Tibial nerve (tissue), 4 donors: ENCODE measurements around the gene ABCA10. TPM values are rescaled to one million over a fixed set of nuclear protein-coding genes. Genes with fewer than 3 reads are reported as not detected.

ENCODE experiments used
- DNase-seq, 2 donors: peaks; one replicate each; pipeline ENCODE4 v3.0.0-alpha.2; 2019; ENCODE audit warnings: low spot score in 2 of 2
- H3K27ac ChIP-seq, 4 donors: fragments of 200-600 bp; sonication (generic) in 3 of 4; one replicate each; pipeline ENCODE4 v1.5.1; 2017 to 2019; ENCODE audit warnings: mild to moderate bottlenecking in 1 of 4
- H3K27me3 ChIP-seq, 2 donors: fragments of 200-600 bp; sonication (generic) in 1 of 2; one replicate each; pipeline versions ENCODE4 v1.5.1 to v1.6.0; 2017 to 2019
- H3K36me3 ChIP-seq, 3 donors: fragments of 200-600 bp; sonication (generic); one replicate each; pipeline ENCODE4 v1.5.1; 2018 to 2019
- H3K4me1 ChIP-seq, 4 donors: fragments of 200-600 bp; sonication (generic) in 3 of 4; one replicate each; pipeline ENCODE4 v1.5.1; 2017 to 2019
- H3K4me3 ChIP-seq, 4 donors: fragments of 200-600 bp; sonication (generic) in 3 of 4; one replicate each; pipeline ENCODE4 v1.5.1; 2017 to 2019; ENCODE audit warnings: mild to moderate bottlenecking in 1 of 4, moderate library complexity in 1 of 4
- H3K9me3 ChIP-seq, 4 donors: fragments of 200-600 bp; sonication (generic) in 3 of 4; one replicate each; pipeline ENCODE4 v1.5.1; 2017 to 2019
- CTCF ChIP-seq, 5 experiments: fragments of 200-600 bp in 3 of 5; fragments of 450-650 bp in 2 of 5; sonication (generic) in 3 of 5; IDR thresholded peaks; one replicate each; pipeline ENCODE4 v1.5.1; 2016 to 2019; ENCODE audit warnings: antibody characterized with exemption in 5 of 5, mild to moderate bottlenecking in 3 of 5, moderate library complexity in 2 of 5
- EP300 ChIP-seq, 2 donors: sonication (generic); formaldehyde crosslinking; IDR thresholded peaks; one replicate each; pipeline ENCODE4 v1.6.1; 2017; ENCODE audit warnings: antibody characterized with exemption in 2 of 2, mild to moderate bottlenecking in 1 of 2
- POLR2A ChIP-seq, 2 donors: fragments of 450-650 bp; IDR thresholded peaks; one replicate each; pipeline ENCODE4 v1.6.1; 2017; ENCODE audit warnings: antibody characterized with exemption in 2 of 2, mild to moderate bottlenecking in 2 of 2, moderate library complexity in 2 of 2
- WGBS, 2 donors: methylation state at CpG; one replicate each; pipeline ENCODE4 v1.1.5; 2018; 5-methylcytosine and 5-hydroxymethylcytosine counted together
- total RNA-seq, 4 donors: library from RNA; depleted of rRNA; stranded (reverse); fragments of >200 nt; gene quantifications; one replicate each; pipeline ENCODE4 v1.1.0, GENCODE V29; 2016

The ABCA10 gene
- total RNA-seq, 4 donors from 2014 or later: 61.0 to 110 (median 89.9) TPM

DNA sequence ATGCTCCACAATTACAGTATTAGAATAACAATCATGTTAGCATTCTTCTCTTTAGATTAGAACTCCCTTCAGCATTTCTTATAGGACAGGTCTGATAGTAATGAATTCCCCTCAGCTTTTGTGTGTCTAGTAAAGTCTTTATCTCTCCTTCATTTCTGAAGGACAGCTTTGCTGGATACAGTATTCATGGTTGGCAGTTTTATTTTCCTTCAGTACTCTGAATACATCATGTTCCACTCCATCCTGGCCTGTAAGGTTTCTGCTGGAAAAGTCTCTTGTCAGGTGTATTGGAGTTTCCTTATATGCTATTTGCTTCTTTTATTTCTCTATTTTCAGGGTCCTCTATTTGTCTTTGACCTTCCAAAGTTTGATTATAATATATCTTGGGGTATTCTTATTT is 4.0 kb upstream of the ABCA10 start:
- Histone ChIP-seq H3K4me1 (peaks cover 0 to 37% (median 3%) of the 10 kb centered on the region in 4 donors), H3K9me3 (peaks cover 0 to 35% (median 2%) of the 10 kb centered on the region in 4 donors), H3K36me3 (no peaks in the 10 kb centered on the region), H3K27ac (no peak overlapping the region), H3K27me3 (no peaks in the 10 kb centered on the region), H3K4me3 (no peak overlapping the region)
- no peak for TF ChIP-seq EP300 (IDR thresholded peaks at IDR 0.05)
- no peak for TF ChIP-seq CTCF (IDR thresholded peaks at IDR 0.05)
- TF ChIP-seq POLR2A (IDR thresholded peaks at IDR 0.05): no peak
- DNase-seq: no peak

DNA sequence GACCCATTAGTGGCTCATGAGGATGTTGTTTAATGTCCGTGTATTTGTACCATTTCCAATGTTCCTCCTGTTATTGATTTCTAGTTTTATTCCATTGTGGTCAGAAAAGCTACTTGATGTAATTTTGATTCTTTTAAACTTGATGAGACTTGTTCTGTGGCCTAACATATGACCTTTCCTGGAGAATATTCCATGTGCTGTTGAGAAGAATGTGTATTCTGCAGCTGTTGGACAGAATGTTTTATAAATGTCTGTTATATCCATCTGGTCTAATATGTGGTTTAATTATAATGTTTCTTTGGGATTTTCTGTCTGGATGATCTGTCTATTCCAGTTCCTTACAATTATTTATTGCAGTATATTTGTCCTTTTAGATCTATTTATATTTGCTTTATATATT is 2.9 kb upstream of the ABCA10 start:
- TF ChIP-seq EP300 (IDR thresholded peaks at IDR 0.05) (no peak), CTCF (IDR thresholded peaks at IDR 0.05) (no peak), POLR2A (IDR thresholded peaks at IDR 0.05) (no peak)
- Histone ChIP-seq H3K27ac (no peak overlapping the region), H3K4me3 (no peak overlapping the region), H3K36me3 (no peaks in the 10 kb centered on the region), H3K4me1 (peaks cover 0 to 34% (median 3%) of the 10 kb centered on the region in 4 donors), H3K27me3 (no peaks in the 10 kb centered on the region), H3K9me3 (peaks cover 0 to 35% (median 2%) of the 10 kb centered on the region in 4 donors)
- WGBS, 2 donors: 58 to 68% methylated on average over 1 of the region's 1 CpG
- DNase-seq: no peak

DNA sequence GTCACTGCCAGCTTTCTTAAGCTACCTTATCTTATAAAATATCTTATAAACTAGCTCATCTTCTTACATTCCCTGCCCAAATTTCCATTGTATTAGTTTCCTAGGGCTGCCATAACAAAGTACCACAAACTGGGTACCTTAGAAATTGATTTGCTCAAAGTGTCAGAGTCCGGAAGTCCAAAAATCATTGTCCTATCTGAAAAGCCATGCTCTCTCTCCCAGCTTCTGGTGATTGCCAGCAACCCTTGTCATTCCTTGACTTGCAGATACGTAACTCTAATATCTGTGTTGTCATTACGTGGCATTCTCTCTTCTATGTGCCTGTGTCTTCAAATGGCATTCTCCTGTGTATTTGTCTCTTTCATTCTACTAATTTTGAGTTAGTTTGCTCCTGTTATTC is 2.3 kb upstream of the ABCA10 start:
- Histone ChIP-seq H3K4me3 (no peak overlapping the region), H3K4me1 (peaks cover 0 to 29% (median 3%) of the 10 kb centered on the region in 4 donors), H3K27me3 (no peaks in the 10 kb centered on the region), H3K36me3 (no peaks in the 10 kb centered on the region), H3K9me3 (peaks cover 0 to 35% (median 2%) of the 10 kb centered on the region in 4 donors), H3K27ac (no peak overlapping the region)
- no peak for TF ChIP-seq EP300 (IDR thresholded peaks at IDR 0.05)
- TF ChIP-seq POLR2A (IDR thresholded peaks at IDR 0.05): no peak
- no peak for TF ChIP-seq CTCF (IDR thresholded peaks at IDR 0.05)
- DNase-seq: no peak
- WGBS, 2 donors: 96 to 98% methylated on average over 3 of the region's 3 CpGs

GRCh38 chr17:69228018-69228417 is 606 bp downstream of the ABCA10 start:
- Histone ChIP-seq H3K4me1 (peaks cover 0 to 25% (median 3%) of the 10 kb centered on the region in 4 donors), H3K4me3 (peak overlapping the region; percentile 22 to 41 (median 24)), H3K27ac (peak overlapping the region; percentile 24 to 84 (median 66)), H3K9me3 (peaks cover 0 to 26% (median 2%) of the 10 kb centered on the region in 4 donors), H3K27me3 (no peaks in the 10 kb centered on the region), H3K36me3 (no peaks in the 10 kb centered on the region)
- no peak for DNase-seq
- TF ChIP-seq CTCF (IDR thresholded peaks at IDR 0.05) (no peak), EP300 (IDR thresholded peaks at IDR 0.05) (no peak), POLR2A (IDR thresholded peaks at IDR 0.05) (no peak)

- peak overlapping the region; percentile 24 to 84 (median 66) for H3K27ac ChIP-seq
- H3K36me3 ChIP-seq: no peaks in the 10 kb centered on the region
- no peak for DNase-seq
- H3K4me3 ChIP-seq: peak overlapping the region; percentile 22 to 41 (median 24)
- peaks cover 0 to 25% (median 4%) of the 10 kb centered on the region in 4 donors for H3K4me1 ChIP-seq
- peaks cover 0 to 21% (median under 1%) of the 10 kb centered on the region in 4 donors for H3K9me3 ChIP-seq
- 32 to 42% methylated on average over 2 of the region's 2 CpGs for WGBS, 2 donors
- no peaks in the 10 kb centered on the region for H3K27me3 ChIP-seq
- TF ChIP-seq EP300 (IDR thresholded peaks at IDR 0.05) (peak in 1 of 2 donors; percentile 27), CTCF (IDR thresholded peaks at IDR 0.05) (no peak)
These were observed 1.1 kb downstream of the ABCA10 start for GRCh38 chr17:69227541-69227940.
